ENCODE results near the gene BIVM.

The BIVM gene

GRCh38 chr13:102862624-102863210 is 63.8 kb downstream of the BIVM start:
- H3K4me1 Mint-ChIP-seq, result no peaks in the 10 kb centered on the region
- H3K4me3 Mint-ChIP-seq, result no peak overlapping the region
- no peak overlapping the region for H3K27ac Mint-ChIP-seq

GRCh38 chr13:102863590-102863989 is 64.7 kb downstream of the BIVM start:
- Mint-ChIP-seq H3K27me3 (ENCODE audit: low read depth) (no peaks in the 10 kb centered on the region), H3K27ac (no peak overlapping the region), H3K36me3 (ENCODE audit: low read depth) (peaks cover 85% of the 10 kb centered on the region), H3K4me1 (no peaks in the 10 kb centered on the region), H3K4me3 (no peak overlapping the region), H3K9me3 (peaks cover 10% of the 10 kb centered on the region)
- TF ChIP-seq CTCF (IDR thresholded peaks at IDR 0.05; ENCODE audit: unreplicated experiment in 3 of 3), result no peak

More at GRCh38 chr13:102862624-102863210, 63.8 kb downstream of the BIVM start:
- Mint-ChIP-seq H3K36me3 (ENCODE audit: low read depth) (peaks cover 84% of the 10 kb centered on the region), H3K9me3 (peaks cover 10% of the 10 kb centered on the region), H3K27me3 (ENCODE audit: low read depth) (no peaks in the 10 kb centered on the region)
- no peak for TF ChIP-seq CTCF (IDR thresholded peaks at IDR 0.05; ENCODE audit: unreplicated experiment in 3 of 3)

GRCh38 chr13:102868366-102868936 is 69.5 kb downstream of the BIVM start:
- no peaks in the 10 kb centered on the region for H3K27me3 Mint-ChIP-seq (ENCODE audit: low read depth)
- no peak for TF ChIP-seq CTCF (IDR thresholded peaks at IDR 0.05; ENCODE audit: unreplicated experiment in 3 of 3)
- H3K27ac Mint-ChIP-seq, result no peak overlapping the region
- H3K4me3 Mint-ChIP-seq, result no peak overlapping the region
- peaks cover 7% of the 10 kb centered on the region for H3K9me3 Mint-ChIP-seq
- H3K36me3 Mint-ChIP-seq (ENCODE audit: low read depth), result peaks cover 72% of the 10 kb centered on the region
- H3K4me1 Mint-ChIP-seq, result peaks cover 5% of the 10 kb centered on the region

GRCh38 chr13:102869948-102870676 is 71.2 kb downstream of the BIVM start:
- no peaks in the 10 kb centered on the region for H3K9me3 Mint-ChIP-seq
- H3K4me3 Mint-ChIP-seq, result no peak overlapping the region

GRCh38 chr13:102870677-102871415 is 71.9 kb downstream of the BIVM start:
- peaks cover 5% of the 10 kb centered on the region for H3K4me1 Mint-ChIP-seq
- H3K9me3 Mint-ChIP-seq, result no peaks in the 10 kb centered on the region
- peaks cover 65% of the 10 kb centered on the region for H3K36me3 Mint-ChIP-seq (ENCODE audit: low read depth)
- no peak overlapping the region for H3K4me3 Mint-ChIP-seq
- peak overlapping the region in 2 of 3 experiments; percentile 6 to 38 for H3K27ac Mint-ChIP-seq
- no peaks in the 10 kb centered on the region for H3K27me3 Mint-ChIP-seq (ENCODE audit: low read depth)
- TF ChIP-seq CTCF (IDR thresholded peaks at IDR 0.05; ENCODE audit: unreplicated experiment in 3 of 3), result peak; percentile 80 to 83 (median 82)

More at GRCh38 chr13:102869948-102870676, 71.2 kb downstream of the BIVM start:
- Mint-ChIP-seq H3K27ac (peak overlapping the region in 2 of 3 experiments; percentile 6 to 38), H3K36me3 (ENCODE audit: low read depth) (peaks cover 65% of the 10 kb centered on the region), H3K27me3 (ENCODE audit: low read depth) (no peaks in the 10 kb centered on the region), H3K4me1 (peaks cover 5% of the 10 kb centered on the region)
- no peak for TF ChIP-seq CTCF (IDR thresholded peaks at IDR 0.05; ENCODE audit: unreplicated experiment in 3 of 3)

All from nephron (organoid).